ENCODE results near the gene GPR108. TPM values are rescaled to one million over a fixed set of nuclear protein-coding genes. Genes with fewer than 3 reads are reported as not detected.

Gene GPR108
- total and polyA plus RNA-seq, 2 of the 8 experiments (the other 6 are each of a cell fraction or from before 2014, with no cell fraction given) = 34.9 to 46.0 TPM

- Histone ChIP-seq H3K27ac (ENCODE audit: low read depth, low read length) (no peak overlapping the region), H4K20me1 (replicated peaks in 1 of 2; ENCODE audit: control insufficient read depth in 1 of 2, insufficient read depth in 2 of 2, low read length in 2 of 2) (no peaks in the 10 kb centered on the region), H3K4me1 (replicated peaks in 1 of 4; ENCODE audit: control insufficient read depth in 3 of 4, insufficient read depth in 4 of 4, low read length in 3 of 4) (peaks cover 0 to 13% (median 2%) of the 10 kb centered on the region in 4 experiments; a peak in 3 of 7 replicates), H3K4me3 (ENCODE audit: extremely low read depth in 1 of 4, insufficient read depth in 2 of 4, low read depth in 3 of 4, low read length in 4 of 4) (no peak overlapping the region), H2BK15ac (ENCODE audit: low read length) (no peak overlapping the region), H3K4ac (replicated peaks; ENCODE audit: insufficient read length, low read depth, low read length) (no peak overlapping the region), H2BK12ac (ENCODE audit: low read depth, low read length) (no peak overlapping the region), H3K79me1 (ENCODE audit: low read depth, low read length) (no peaks in the 10 kb centered on the region), H2AK5ac (ENCODE audit: low read depth, low read length) (no peak overlapping the region), H3K79me2 (ENCODE audit: control insufficient read depth in 1 of 2, insufficient read depth in 2 of 2, low read length in 2 of 2) (no peaks in the 10 kb centered on the region), H3K9ac (replicated peaks in 1 of 4; ENCODE audit: extremely low read depth in 1 of 4, low read depth in 3 of 4, low read length in 3 of 4) (no peak overlapping the region), H4K8ac (ENCODE audit: extremely low read depth, insufficient read depth, low read length) (no peak overlapping the region), H3K23ac (ENCODE audit: insufficient read length) (no peak overlapping the region), H3K4me2 (ENCODE audit: insufficient read depth in 1 of 2, low read depth in 2 of 2, low read length in 2 of 2) (no peak overlapping the region), H2BK20ac (ENCODE audit: low read length) (no peak overlapping the region), H3K9me3 (ENCODE audit: insufficient read depth in 2 of 2, low read depth in 1 of 2, low read length in 1 of 2) (peaks cover 0 to 8% of the 10 kb centered on the region in 2 experiments; a peak in 2 of 4 replicates), H3K18ac (ENCODE audit: extremely low read depth, low read length) (no peak overlapping the region), H3K14ac (ENCODE audit: insufficient read length) (no peak overlapping the region), H4K91ac (replicated peaks; ENCODE audit: insufficient read length, low read length) (no peak overlapping the region), H3K36me3 (ENCODE audit: control insufficient read depth in 2 of 4, insufficient read depth in 4 of 4, low read length in 3 of 4) (no peaks in the 10 kb centered on the region), H2AFZ (ENCODE audit: low read length) (no peak overlapping the region), H2BK5ac (ENCODE audit: low read depth, low read length) (no peak overlapping the region), H3K27me3 (replicated peaks in 1 of 4; ENCODE audit: control insufficient read depth in 3 of 4, extremely low read depth in 1 of 4, insufficient read depth in 3 of 4, low read length in 3 of 4) (no peaks in the 10 kb centered on the region), H3K56ac (replicated peaks; ENCODE audit: insufficient read length, low read depth, low read length) (no peak overlapping the region), H4K5ac (ENCODE audit: insufficient read length, low read depth, low read length) (no peak overlapping the region), H3K23me2 (ENCODE audit: low read depth, low read length) (peaks cover 9% of the 10 kb centered on the region; the same call in 1 of the 2 replicates), H2BK120ac (replicated peaks; ENCODE audit: low read depth, low read length) (no peak overlapping the region)
- no peak for FAIRE-seq
- ChIA-PET POLR2A (ENCODE audit: partially characterized antibody) (interaction anchor here (1.5 kb wide), 1 partner anchor 10 kb away, joined by 4 read pairs; the partner anchor contains the start of gene SH2D3A), CTCF (ENCODE audit: partially characterized antibody) (no interaction called here)
- 90 to 100% methylated on average over 1 to 4 of the region's 4 CpGs for WGBS, 2 experiments (ENCODE audit: extremely low coverage in 1 of 2, insufficient coverage in 1 of 2, insufficient read length in 1 of 2, insufficient replicate concordance in 2 of 2, low coverage in 1 of 2, low lambda C conversion rate in 2 of 2, missing lambda C conversion rate in 1 of 2)
- TF ChIP-seq EGR1 (IDR thresholded peaks at IDR 0.05; ENCODE audit: borderline replicate concordance, low read depth, low read length) (no peak), PHF8 (conservative IDR thresholded peaks at IDR 0.05; ENCODE audit: low read depth, low read length) (no peak), JUND (IDR thresholded peaks at IDR 0.05; ENCODE audit: low read length) (no peak), BACH1 (IDR thresholded peaks at IDR 0.05; ENCODE audit: low read length) (no peak), NANOG (IDR thresholded peaks at IDR 0.05; ENCODE audit: insufficient read depth, low read depth, low read length, poor library complexity, severe bottlenecking) (no peak)
- TF ChIP-seq, protein P1, sequence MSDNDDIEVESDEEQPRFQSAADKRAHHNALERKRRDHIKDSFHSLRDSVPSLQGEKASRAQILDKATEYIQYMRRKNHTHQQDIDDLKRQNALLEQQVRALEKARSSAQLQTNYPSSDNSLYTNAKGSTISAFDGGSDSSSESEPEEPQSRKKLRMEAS (IDR thresholded peaks at IDR 0.05) = no peak
- TF ChIP-seq, protein P2, sequence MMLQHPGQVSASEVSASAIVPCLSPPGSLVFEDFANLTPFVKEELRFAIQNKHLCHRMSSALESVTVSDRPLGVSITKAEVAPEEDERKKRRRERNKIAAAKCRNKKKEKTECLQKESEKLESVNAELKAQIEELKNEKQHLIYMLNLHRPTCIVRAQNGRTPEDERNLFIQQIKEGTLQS (IDR thresholded peaks at IDR 0.05; ENCODE audit: insufficient read depth, low read depth, low read length) = no peak
- no peak for DNase-seq (ENCODE audit: low read depth in 1 of 2, low spot score in 2 of 2)
Observed at GRCh38 chr19:6776999-6777398, 39.6 kb upstream of the GPR108 start.
